Measurements from ENCODE around the gene PAN2.
"Not testable (repeated sequence)": the region's sequence is repeated elsewhere in the genome, so short reads cannot be mapped to it uniquely, and the experiment has no call there.

The PAN2 gene

GRCh38 chr12:56339158-56339422, 5.3 kb upstream of the PAN2 start:
- no peak for DNase-seq (ENCODE audit: insufficient read length)
- FAIRE-seq = no peak
- TF ChIP-seq POLR2A (IDR thresholded peaks at IDR 0.05; ENCODE audit: low read depth, low read length) (no peak; the same call in 1 of the 2 replicates), POLR2AphosphoS5 (IDR thresholded peaks at IDR 0.05; ENCODE audit: low read depth, low read length) (no peak; the same call in 1 of the 2 replicates), TAF1 (IDR thresholded peaks at IDR 0.05; ENCODE audit: borderline replicate concordance, low read depth, low read length) (no peak)

- TF ChIP-seq POLR2A (IDR thresholded peaks at IDR 0.05; ENCODE audit: low read depth, low read length) = peak; percentile 67
- peak; percentile 65; the same call in 1 of the 2 replicates for TF ChIP-seq POLR2AphosphoS5 (IDR thresholded peaks at IDR 0.05; ENCODE audit: low read depth, low read length)
- 0 out of 2 replicates have a peak, but pooled peaks have one; percentile 55 for TF ChIP-seq TAF1 (IDR thresholded peaks at IDR 0.05; ENCODE audit: borderline replicate concordance, low read depth, low read length)
- DNase-seq (ENCODE audit: insufficient read length) = peak; percentile 42
- FAIRE-seq = peak; percentile 86
These were observed 4.7 kb upstream of the PAN2 start, which contains the start of gene IL23A for GRCh38 chr12:56338308-56339157. Gene IL23A, plus strand, starts transcription at chr12:56338884. Its CDS starts 161 bp downstream, at chr12:56339045.

GRCh38 chr12:56337753-56338251, 4.0 kb upstream of the PAN2 start:
- no peak for DNase-seq (ENCODE audit: insufficient read length)
- no peak for FAIRE-seq

GRCh38 chr12:56336361-56337167, 2.8 kb upstream of the PAN2 start:
- TF ChIP-seq POLR2AphosphoS5 (IDR thresholded peaks at IDR 0.05; ENCODE audit: low read depth, low read length) = 0 out of 2 replicates have a peak, but pooled peaks have one; percentile 40
- TF ChIP-seq TAF1 (IDR thresholded peaks at IDR 0.05; ENCODE audit: borderline replicate concordance, low read depth, low read length) = no peak
- DNase-seq (ENCODE audit: insufficient read length) (no peak), FAIRE-seq (peak; percentile 82)

More at GRCh38 chr12:56337753-56338251, 4.0 kb upstream of the PAN2 start:
- no peak for TF ChIP-seq POLR2AphosphoS5 (IDR thresholded peaks at IDR 0.05; ENCODE audit: low read depth, low read length)
- no peak for TF ChIP-seq POLR2A (IDR thresholded peaks at IDR 0.05; ENCODE audit: low read depth, low read length)
- TF ChIP-seq TAF1 (IDR thresholded peaks at IDR 0.05; ENCODE audit: borderline replicate concordance, low read depth, low read length) = no peak

GRCh38 chr12:56335527-56335926, 1.7 kb upstream of the PAN2 start:
- FAIRE-seq; DNase-seq (ENCODE audit: insufficient read length): not testable (repeated sequence)

- DNase-seq (ENCODE audit: insufficient read length) (no peak), FAIRE-seq (no peak)
- TF ChIP-seq TAF1 (IDR thresholded peaks at IDR 0.05; ENCODE audit: borderline replicate concordance, low read depth, low read length) = no peak
- TF ChIP-seq POLR2A (IDR thresholded peaks at IDR 0.05; ENCODE audit: low read depth, low read length) = 0 out of 2 replicates have a peak, but pooled peaks have one; percentile 1
- TF ChIP-seq POLR2AphosphoS5 (IDR thresholded peaks at IDR 0.05; ENCODE audit: low read depth, low read length) = no peak; the same call in 1 of the 2 replicates
These were observed 642 bp upstream of the PAN2 start for GRCh38 chr12:56334490-56334793.

GRCh38 chr12:56333197-56333678, 562 bp downstream of the PAN2 start:
- FAIRE-seq (no peak), DNase-seq (ENCODE audit: insufficient read length) (no peak)
- TF ChIP-seq POLR2A (IDR thresholded peaks at IDR 0.05; ENCODE audit: low read depth, low read length) (no peak), POLR2AphosphoS5 (IDR thresholded peaks at IDR 0.05; ENCODE audit: low read depth, low read length) (no peak), TAF1 (IDR thresholded peaks at IDR 0.05; ENCODE audit: borderline replicate concordance, low read depth, low read length) (no peak)

- no peak for FAIRE-seq
- DNase-seq (ENCODE audit: insufficient read length) = no peak
- TF ChIP-seq POLR2A (IDR thresholded peaks at IDR 0.05; ENCODE audit: low read depth, low read length) = no peak; the same call in 1 of the 2 replicates
- no peak for TF ChIP-seq TAF1 (IDR thresholded peaks at IDR 0.05; ENCODE audit: borderline replicate concordance, low read depth, low read length)
- no peak for TF ChIP-seq POLR2AphosphoS5 (IDR thresholded peaks at IDR 0.05; ENCODE audit: low read depth, low read length)
These were observed 1.1 kb downstream of the PAN2 start for GRCh38 chr12:56332512-56333196.

- TF ChIP-seq POLR2AphosphoS5 (IDR thresholded peaks at IDR 0.05; ENCODE audit: low read depth, low read length) (no peak), TAF1 (IDR thresholded peaks at IDR 0.05; ENCODE audit: borderline replicate concordance, low read depth, low read length) (no peak), POLR2A (IDR thresholded peaks at IDR 0.05; ENCODE audit: low read depth, low read length) (no peak)
- FAIRE-seq (no peak), DNase-seq (ENCODE audit: insufficient read length) (no peak)
These were observed 2.8 kb downstream of the PAN2 start for GRCh38 chr12:56330936-56331490.

GRCh38 chr12:56326533-56326932, 7.3 kb downstream of the PAN2 start:
- DNase-seq (ENCODE audit: insufficient read length) = no peak
- no peak for FAIRE-seq
- TF ChIP-seq POLR2A (IDR thresholded peaks at IDR 0.05; ENCODE audit: low read depth, low read length) (no peak), TAF1 (IDR thresholded peaks at IDR 0.05; ENCODE audit: borderline replicate concordance, low read depth, low read length) (no peak), POLR2AphosphoS5 (IDR thresholded peaks at IDR 0.05; ENCODE audit: low read depth, low read length) (no peak)

- FAIRE-seq (no peak), DNase-seq (ENCODE audit: insufficient read length) (no peak)
- no peak for TF ChIP-seq TAF1 (IDR thresholded peaks at IDR 0.05; ENCODE audit: borderline replicate concordance, low read depth, low read length)
- TF ChIP-seq POLR2A (IDR thresholded peaks at IDR 0.05; ENCODE audit: low read depth, low read length) = no peak
- TF ChIP-seq POLR2AphosphoS5 (IDR thresholded peaks at IDR 0.05; ENCODE audit: low read depth, low read length) = no peak
These were observed 7.7 kb downstream of the PAN2 start for GRCh38 chr12:56326126-56326525.

Measured in GM12892 (cell line).